CD4-positive, alpha-beta T cell treated with Interleukin-17A for 1 hour (primary cell): Measurements from ENCODE around the gene TMEM167A.

Experiments
- DNase-seq: peaks from one replicate; pipeline ENCODE4 v3.0.0-alpha.2; 2020

TMEM167A gene

GRCh38 chr5:83034528-83035207, 42.5 kb downstream of the TMEM167A start:
- DNase-seq: no peak

- DNase-seq: no peak
Observed at GRCh38 chr5:83034036-83034435, 43.2 kb downstream of the TMEM167A start.

GRCh38 chr5:83031381-83031780, 45.8 kb downstream of the TMEM167A start:
- no peak for DNase-seq

- DNase-seq: no peak
Observed at GRCh38 chr5:83029912-83030311, 47.3 kb downstream of the TMEM167A start.

- DNase-seq: no peak
Observed at GRCh38 chr5:83026930-83027687, 50.1 kb downstream of the TMEM167A start.

- no peak for DNase-seq
Observed at GRCh38 chr5:83026516-83026915, 50.7 kb downstream of the TMEM167A start.

GRCh38 chr5:83025690-83026478, 51.3 kb downstream of the TMEM167A start:
- no peak for DNase-seq

- DNase-seq: no peak
Observed at GRCh38 chr5:83022334-83022733, 54.9 kb downstream of the TMEM167A start.

- no peak for DNase-seq
Observed at GRCh38 chr5:83015676-83016075, 61.5 kb downstream of the TMEM167A start.

GRCh38 chr5:83011985-83012384, 65.2 kb downstream of the TMEM167A start:
- peak; percentile 9 for DNase-seq

GRCh38 chr5:83009408-83009807, 67.8 kb downstream of the TMEM167A start:
- DNase-seq: no peak

GRCh38 chr5:83007755-83008154, 69.4 kb downstream of the TMEM167A start:
- DNase-seq: no peak

GRCh38 chr5:83006683-83007283, 70.4 kb downstream of the TMEM167A start:
- no peak for DNase-seq

- DNase-seq: no peak
Observed at GRCh38 chr5:83003791-83004190, 73.4 kb downstream of the TMEM167A start.
